Erythroblast (primary cell): ENCODE results near the gene C13orf42.
"Not testable (repeated sequence)": the region's sequence is repeated elsewhere in the genome, so short reads cannot be mapped to it uniquely, and the experiment has no call there.

Source experiments
- DNase-seq, 2 experiments: peaks; one replicate each; lab custom pipeline; 2025; lab: John Stamatoyannopoulos, UW
- GATA1 ChIP-seq: IDR thresholded peaks from 2 replicates; pipeline ENCODE4 v1.6.1; 2011; ENCODE audit warnings: low read depth, mild to moderate bottlenecking, control low read depth, low read length, moderate library complexity
- POLR2A ChIP-seq: IDR thresholded peaks from 2 replicates; pipeline ENCODE4 v1.6.1; 2011; ENCODE audit warnings: mild to moderate bottlenecking, low read length

The C13orf42 gene

GRCh38 chr13:51107996-51108395 lies 3.1 kb downstream of the C13orf42 start:
- no peak for DNase-seq

GRCh38 chr13:51105046-51105445 lies 6.0 kb downstream of the C13orf42 start:
- TF ChIP-seq POLR2A (no peak), GATA1 (no peak)
- DNase-seq, result no peak

More at GRCh38 chr13:51107996-51108395, 3.1 kb downstream of the C13orf42 start:
- TF ChIP-seq GATA1 (no peak), POLR2A (no peak)

- no peak for DNase-seq
- TF ChIP-seq GATA1 (no peak), POLR2A (no peak)
These were observed 9.3 kb downstream of the C13orf42 start for GRCh38 chr13:51101636-51102235.

GRCh38 chr13:51097353-51098043 lies 13.6 kb downstream of the C13orf42 start:
- no peak for DNase-seq
- TF ChIP-seq GATA1 (no peak), POLR2A (no peak)

GRCh38 chr13:51096131-51096530 lies 14.9 kb downstream of the C13orf42 start:
- TF ChIP-seq GATA1 (no peak), POLR2A (no peak)
- DNase-seq, result no peak

- DNase-seq, result no peak
- TF ChIP-seq POLR2A (no peak), GATA1 (no peak)
These were observed 17.5 kb downstream of the C13orf42 start for GRCh38 chr13:51093574-51093973.

GRCh38 chr13:51091839-51092238 lies 19.2 kb downstream of the C13orf42 start:
- TF ChIP-seq POLR2A (no peak), GATA1 (no peak)

GRCh38 chr13:51083706-51084105 lies 27.4 kb downstream of the C13orf42 start:
- no peak for DNase-seq

More at GRCh38 chr13:51091839-51092238, 19.2 kb downstream of the C13orf42 start:
- no peak for DNase-seq

GRCh38 chr13:51080478-51081065 lies 30.5 kb downstream of the C13orf42 start:
- DNase-seq, result not testable (repeated sequence)

More at GRCh38 chr13:51083706-51084105, 27.4 kb downstream of the C13orf42 start:
- TF ChIP-seq GATA1 (no peak), POLR2A (no peak)

- no peak for DNase-seq
- TF ChIP-seq GATA1, result no peak
- TF ChIP-seq POLR2A, result no peak
These were observed 39.6 kb downstream of the C13orf42 start for GRCh38 chr13:51071493-51071892.

- peak; percentile 79 to 87 for DNase-seq
These were observed 40.9 kb downstream of the C13orf42 start for GRCh38 chr13:51070005-51070649.

GRCh38 chr13:51068501-51068900 lies 42.6 kb downstream of the C13orf42 start:
- DNase-seq, result no peak
- TF ChIP-seq POLR2A (no peak), GATA1 (no peak)

More at GRCh38 chr13:51070005-51070649, 40.9 kb downstream of the C13orf42 start:
- TF ChIP-seq POLR2A, result no peak

- TF ChIP-seq POLR2A (no peak), GATA1 (no peak)
- no peak for DNase-seq
These were observed 43.4 kb downstream of the C13orf42 start for GRCh38 chr13:51067706-51068105.

GRCh38 chr13:51067210-51067701 lies 43.8 kb downstream of the C13orf42 start:
- no peak for DNase-seq
- TF ChIP-seq GATA1 (no peak), POLR2A (no peak)
